OCI-LY7 (cell line): ENCODE data around the gene TAS2R8. TPM values are rescaled to one million over a fixed set of nuclear protein-coding genes. Genes with fewer than 3 reads are reported as not detected.
"Not testable (repeated sequence)": the region's sequence is repeated elsewhere in the genome, so short reads cannot be mapped to it uniquely, and the experiment has no call there.

ENCODE experiments used
- BruUV-seq: library from RNA; stranded (reverse); fragments of 400-500 nt; replicated peaks from 2 replicates; lab custom pipeline; 2021; lab: Mats Ljungman, UMichigan
- CTCF ChIA-PET: fragments of 300-600 bp; sonication (Branson Sonifier 250); formaldehyde crosslinking; loops from one replicate; lab custom pipeline; 2022; ENCODE audit warnings: antibody characterized with exemption; ENCODE audit not compliant: unreplicated experiment; lab: Charles Lee
- POLR2A ChIA-PET: fragments of 300-600 bp; sonication (Branson Sonifier 250); formaldehyde crosslinking; loops from one replicate; lab custom pipeline; 2022; ENCODE audit warnings: antibody characterized with exemption; lab: Charles Lee
- DNase-seq: peaks from one replicate; pipeline ENCODE4 v3.0.0-alpha.2; 2015; ENCODE audit warnings: low spot score
- H2AFZ ChIP-seq: fragments of 200-600 bp; sonication (generic), shearing (Covaris generic); 2 replicates; pipeline ENCODE4 v1.6.1; 2014; ENCODE audit warnings: mild to moderate bottlenecking, antibody characterized with exemption, low read length, moderate library complexity
- H3K27ac ChIP-seq: fragments of 200-600 bp; sonication (generic); 2 replicates; pipeline ENCODE4 v1.5.1; 2014; ENCODE audit warnings: mixed run types, low read depth, mild to moderate bottlenecking, moderate library complexity, low read length, inconsistent platforms; ENCODE audit not compliant: poor library complexity, severe bottlenecking
- H3K36me3 ChIP-seq: fragments of 200-600 bp; sonication (generic); 2 replicates; pipeline ENCODE4 v1.6.1; 2014; ENCODE audit warnings: mild to moderate bottlenecking, antibody characterized with exemption, low read length, moderate library complexity, mixed read lengths; ENCODE audit not compliant: insufficient read depth
- H3K4me1 ChIP-seq: fragments of 200-600 bp; sonication (generic); 2 replicates; pipeline ENCODE4 v1.5.1; 2014; ENCODE audit warnings: mild to moderate bottlenecking, low read length; ENCODE audit not compliant: insufficient read depth, poor library complexity, severe bottlenecking
- H3K4me2 ChIP-seq: fragments of 200-600 bp; sonication (generic); 2 replicates; pipeline ENCODE4 v1.6.1; 2014; ENCODE audit warnings: mild to moderate bottlenecking, low read length
- H3K4me3 ChIP-seq: fragments of 200-600 bp; sonication (generic); 2 replicates; pipeline ENCODE4 v1.5.1; 2014; ENCODE audit warnings: mild to moderate bottlenecking, low read depth, low read length; ENCODE audit not compliant: poor library complexity, severe bottlenecking
- H3K79me2 ChIP-seq: fragments of 200-600 bp; sonication (generic); 2 replicates; pipeline ENCODE4 v1.6.1; 2016; ENCODE audit warnings: low read depth, mild to moderate bottlenecking, low read length, moderate library complexity, mixed read lengths; ENCODE audit not compliant: insufficient read depth
- H3K9me2 ChIP-seq: fragments of 200-600 bp; sonication (generic); 2 replicates; pipeline ENCODE4 v1.6.1; 2016; ENCODE audit warnings: mild to moderate bottlenecking, low read length, mixed read lengths; ENCODE audit not compliant: insufficient read depth
- H3K9me3 ChIP-seq: fragments of 200-600 bp; sonication (generic); 2 replicates; pipeline ENCODE4 v1.6.1; 2014; ENCODE audit warnings: mild to moderate bottlenecking, mixed run types, low read length, mixed read lengths
- H4K20me1 ChIP-seq: fragments of 200-600 bp; sonication (generic); 2 replicates; pipeline ENCODE4 v1.6.1; 2014; ENCODE audit warnings: mild to moderate bottlenecking, antibody characterized with exemption, low read length, moderate library complexity, mixed read lengths; ENCODE audit not compliant: insufficient read depth
- CTCF ChIP-seq: fragments of 200-600 bp; sonication (generic); conservative IDR thresholded peaks from 2 replicates; pipeline ENCODE4 v1.5.1; 2014; ENCODE audit warnings: mild to moderate bottlenecking, antibody characterized with exemption, low read length, moderate library complexity, mixed read lengths
- EZH2phosphoT487 ChIP-seq: fragments of 200-600 bp; sonication (generic); IDR thresholded peaks from 2 replicates; pipeline ENCODE4 v1.6.1; 2018; ENCODE audit warnings: low read depth, borderline replicate concordance, mild to moderate bottlenecking, mixed run types, antibody characterized with exemption, low read length, moderate library complexity, mixed read lengths
- intact Hi-C: fragments of 100-400 bp; cut with micrococcal nuclease; formaldehyde crosslinking; loops from one replicate; pipeline ENCODE4 v1.10.0; 2022; ENCODE audit not compliant: unreplicated experiment
- total RNA-seq, 2 experiments: library from RNA; depleted of rRNA in 1 of 2; stranded (reverse); fragments of >200 nt in 1 of 2; shearing (Covaris generic) in 1 of 2; gene quantifications; 2 replicates each; pipeline ENCODE4 v1.2.3, GENCODE V29; 2014 to 2022

TAS2R8 gene
- total RNA-seq, 2 experiments from 2014 or later: not detected

- 0 out of 2 replicates have a peak, but pooled peaks cover 3% of the 10 kb centered on the region for H3K9me2 ChIP-seq
- no peak overlapping the region for H3K4me3 ChIP-seq
- DNase-seq: no peak
- TF ChIP-seq CTCF: no peak
- no peak for TF ChIP-seq EZH2phosphoT487
- no peaks in the 10 kb centered on the region for H3K79me2 ChIP-seq
- H3K4me1 ChIP-seq: no peaks in the 10 kb centered on the region
- H3K4me2 ChIP-seq: no peak overlapping the region
- intact Hi-C loops: no loop called here
- H2AFZ ChIP-seq: no peak overlapping the region
- no peaks in the 10 kb centered on the region for H3K36me3 ChIP-seq
- CTCF ChIA-PET: no interaction called here
- BruUV-seq: no TSS peak
- no peak overlapping the region for H3K27ac ChIP-seq
- H4K20me1 ChIP-seq: no peaks in the 10 kb centered on the region
- POLR2A ChIA-PET: no interaction called here
- no peaks in the 10 kb centered on the region for H3K9me3 ChIP-seq
Observed at GRCh38 chr12:10801741-10802140, 5.3 kb downstream of the TAS2R8 start.

GRCh38 chr12:10794222-10794621, 12.9 kb downstream of the TAS2R8 start:
- Histone ChIP-seq H3K4me1 (no peaks in the 10 kb centered on the region), H3K79me2 (no peaks in the 10 kb centered on the region), H4K20me1 (no peaks in the 10 kb centered on the region), H3K9me2 (no peaks in the 10 kb centered on the region), H3K36me3 (no peaks in the 10 kb centered on the region), H2AFZ (no peak overlapping the region), H3K4me2 (no peak overlapping the region), H3K9me3 (no peaks in the 10 kb centered on the region), H3K27ac (no peak overlapping the region), H3K4me3 (no peak overlapping the region)
- ChIA-PET POLR2A (interaction anchor here (0.6 kb wide), 1 partner anchor 70 kb away, joined by 3 read pairs; no protein-coding TSS in a partner anchor), CTCF (no interaction called here)
- DNase-seq: no peak
- no peak for TF ChIP-seq CTCF
- BruUV-seq: no TSS peak
- intact Hi-C loops: no loop called here

DNA sequence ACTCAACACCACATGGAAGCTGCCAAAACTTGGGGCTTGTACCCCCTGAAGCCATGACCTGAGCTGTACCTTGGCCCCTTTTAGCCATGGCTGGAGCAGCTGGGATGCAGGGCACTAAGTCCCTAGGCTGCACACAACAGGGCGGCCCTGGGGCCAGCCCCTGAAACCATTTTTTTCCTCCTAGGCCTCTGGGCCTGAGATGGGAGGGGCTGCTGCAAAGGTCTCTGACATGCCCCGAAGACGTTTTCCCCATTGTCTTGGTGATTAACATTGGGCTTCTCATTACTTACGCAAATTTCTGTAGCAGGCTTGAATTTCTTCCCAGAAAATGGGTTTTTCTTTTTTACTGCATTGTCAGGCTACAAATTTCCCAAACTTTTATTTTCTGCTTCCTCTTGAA, 15.3 kb downstream of the TAS2R8 start:
- H3K79me2 ChIP-seq, DNase-seq, H3K4me2 ChIP-seq, H4K20me1 ChIP-seq, H3K9me3 ChIP-seq, H2AFZ ChIP-seq, H3K4me1 ChIP-seq, POLR2A ChIA-PET, H3K9me2 ChIP-seq, H3K27ac ChIP-seq, BruUV-seq, intact Hi-C loops, H3K4me3 ChIP-seq, CTCF ChIA-PET, H3K36me3 ChIP-seq: not testable (repeated sequence)
